Lung (tissue), 12 donors: ENCODE measurements around the gene PAX4. TPM values are rescaled to one million over a fixed set of nuclear protein-coding genes. Genes with fewer than 3 reads are reported as not detected.

ENCODE experiments used
- ATAC-seq: fragments of 200-7000 bp; cut with Tn5 transposase; one replicate; pipeline ENCODE4 v1.9.1; 2020; ENCODE audit warnings: moderate number of reproducible peaks; ENCODE audit not compliant: insufficient read depth, low FRiP score
- DNase-seq, 3 donors: peaks; one replicate each; pipeline ENCODE4 v3.0.0-alpha.2; 2013 to 2017
- H3K27ac ChIP-seq, 2 donors: one replicate each; pipeline ENCODE4 v1.5.1; 2013; ENCODE audit warnings: mild to moderate bottlenecking in 2 of 2, moderate library complexity in 2 of 2, control low read depth in 1 of 2, inconsistent platforms in 1 of 2, low read depth in 1 of 2, low read length in 1 of 2
- H3K27me3 ChIP-seq, 3 donors: one replicate each; pipeline ENCODE4 v1.5.1; 2013; ENCODE audit warnings: low read length in 2 of 3; ENCODE audit not compliant: control insufficient read depth in 3 of 3, insufficient read depth in 3 of 3
- H3K36me3 ChIP-seq, 4 donors: one replicate each; pipeline ENCODE4 v1.5.1; 2013; ENCODE audit warnings: low read length in 4 of 4, mild to moderate bottlenecking in 1 of 4, moderate library complexity in 1 of 4; ENCODE audit not compliant: control insufficient read depth in 4 of 4, insufficient read depth in 4 of 4
- H3K4me1 ChIP-seq, 5 donors: one replicate each; pipeline ENCODE4 v1.5.1; 2013; ENCODE audit warnings: low read length in 5 of 5, mild to moderate bottlenecking in 2 of 5, moderate library complexity in 1 of 5; ENCODE audit not compliant: control insufficient read depth in 5 of 5, insufficient read depth in 5 of 5
- H3K4me3 ChIP-seq: one replicate; pipeline ENCODE4 v1.5.1; 2013; ENCODE audit warnings: mild to moderate bottlenecking, control low read depth, moderate library complexity
- H3K9ac ChIP-seq, 2 donors: one replicate each; pipeline ENCODE4 v1.5.1; 2013; ENCODE audit warnings: low read length in 2 of 2, control low read depth in 1 of 2; ENCODE audit not compliant: insufficient read depth in 1 of 2
- H3K9me3 ChIP-seq, 4 donors: one replicate each; pipeline ENCODE4 v1.5.1; 2013; ENCODE audit warnings: low read length in 3 of 4, mild to moderate bottlenecking in 1 of 4, moderate library complexity in 1 of 4; ENCODE audit not compliant: control insufficient read depth in 4 of 4, insufficient read depth in 3 of 4
- CTCF ChIP-seq: IDR thresholded peaks from 2 replicates; pipeline ENCODE4 v1.5.1; 2012; ENCODE audit warnings: mild to moderate bottlenecking; ENCODE audit errors: control extremely low read depth, extremely low read depth
- WGBS, 2 donors: extraction: QIAGEN DNeasy Blood & Tissue Kit; methylation state at CpG; one replicate each; pipeline ENCODE4 v1.1.7; 2013; 5-methylcytosine and 5-hydroxymethylcytosine counted together
- polyA plus RNA-seq, 2 donors: library from polyadenylated mRNA; stranded (reverse); fragments of 200-250 nt; gene quantifications; one replicate each; pipeline ENCODE4 v1.2.1, GENCODE V29; 2013
- total RNA-seq, 2 donors: library from RNA; depleted of rRNA in 1 of 2; stranded (reverse); fragments of >200 nt in 1 of 2; gene quantifications; one replicate each; pipeline ENCODE4 v1.2.1, GENCODE V29; 2014 to 2021
- donor health status: control.
- donor health status: control.
- donor health status: Bipolar disorder and iron deficiency.
- donor health status: healthy.
- donor health status: DM: yes; HTN: yes; CAD: no.

Gene PAX4
- total and polyA plus RNA-seq, 4 donors: not detected

DNA sequence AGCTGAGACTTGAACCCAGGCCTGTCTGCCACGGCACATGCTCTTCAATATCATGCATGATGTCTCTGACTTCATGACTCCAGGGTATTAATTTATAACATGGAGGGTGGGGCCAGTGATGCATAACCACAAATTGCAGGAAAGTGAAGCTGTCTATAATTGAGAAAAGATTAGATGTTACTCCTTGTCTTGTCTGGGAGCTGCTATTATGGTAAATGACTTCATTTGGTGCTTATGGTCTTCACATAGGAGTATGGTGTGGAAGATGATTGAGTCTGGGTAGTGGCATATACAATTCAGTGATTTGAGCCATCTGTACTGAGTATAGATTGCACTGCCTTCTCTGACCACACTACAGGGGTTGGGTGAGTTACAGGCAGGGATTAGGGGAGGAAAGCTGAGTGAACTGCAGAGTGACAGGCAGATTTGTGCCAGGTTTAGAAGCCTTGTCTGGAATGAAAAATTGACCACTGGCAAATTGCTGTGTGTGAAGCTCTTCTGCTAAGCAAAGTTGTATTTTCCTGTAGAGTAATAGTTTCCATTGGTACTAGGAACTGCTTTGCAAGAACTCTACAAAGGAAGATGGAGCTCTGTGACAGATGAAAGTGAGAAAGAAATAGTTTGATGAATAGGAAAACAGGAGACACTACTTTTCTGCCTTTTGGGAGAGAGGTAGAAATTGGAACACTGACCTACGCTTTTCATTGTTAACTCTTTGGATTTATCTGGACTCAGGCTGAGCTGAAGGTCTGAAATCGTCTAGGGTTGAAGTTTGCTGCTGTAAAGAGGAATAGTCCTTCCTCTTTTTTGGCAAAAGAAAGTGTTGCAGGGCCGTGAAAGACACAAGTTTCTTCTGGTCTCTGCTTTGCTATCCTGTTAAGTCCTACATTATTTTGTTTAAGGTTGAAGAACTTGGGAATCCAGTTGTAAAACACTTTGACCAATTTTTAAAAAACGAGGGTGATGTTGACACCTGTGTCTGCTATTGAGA, 36.8 kb upstream of the PAX4 start:
- Histone ChIP-seq H3K4me3 (no peak overlapping the region), H3K27me3 (no peaks in the 10 kb centered on the region), H3K36me3 (peaks cover 0 to 4% (median 1%) of the 10 kb centered on the region in 4 donors), H3K9me3 (no peaks in the 10 kb centered on the region), H3K9ac (no peak overlapping the region), H3K27ac (no peak overlapping the region), H3K4me1 (peaks cover 3 to 31% (median 15%) of the 10 kb centered on the region in 5 donors)
- no peak for ATAC-seq
- TF ChIP-seq CTCF: no peak
- 50 to 67% methylated on average over 5 of the region's 5 CpGs for WGBS, 2 donors
- no peak for DNase-seq

DNA sequence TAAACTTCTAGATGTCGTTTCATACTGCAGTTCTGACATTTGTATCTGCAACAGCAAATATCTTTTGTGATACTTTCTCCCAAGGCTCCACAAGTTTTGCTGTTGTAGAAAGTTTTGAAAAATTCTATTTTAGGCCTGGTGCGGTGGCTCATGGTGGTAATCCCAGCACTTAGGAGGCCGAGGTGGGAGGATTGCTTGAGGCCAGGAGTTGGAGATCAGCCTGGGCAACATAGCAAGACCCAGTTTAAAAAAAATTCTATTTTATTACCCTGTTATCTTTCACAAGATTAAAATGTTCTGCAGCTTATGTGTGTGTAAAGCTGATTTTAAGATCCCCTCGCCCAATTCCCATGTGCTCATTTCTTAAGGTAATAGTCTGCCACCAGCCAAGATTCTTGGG, 35.5 kb upstream of the PAX4 start:
- Histone ChIP-seq H3K4me1 (peaks cover 3 to 31% (median 15%) of the 10 kb centered on the region in 5 donors), H3K27ac (no peak overlapping the region), H3K9me3 (no peaks in the 10 kb centered on the region), H3K9ac (no peak overlapping the region), H3K27me3 (no peaks in the 10 kb centered on the region), H3K36me3 (peaks cover 0 to 4% (median 1%) of the 10 kb centered on the region in 4 donors), H3K4me3 (no peak overlapping the region)
- DNase-seq (no peak), ATAC-seq (no peak)
- WGBS, 2 donors: 93 to 97% methylated on average over 4 of the region's 4 CpGs
- TF ChIP-seq CTCF: no peak

DNA sequence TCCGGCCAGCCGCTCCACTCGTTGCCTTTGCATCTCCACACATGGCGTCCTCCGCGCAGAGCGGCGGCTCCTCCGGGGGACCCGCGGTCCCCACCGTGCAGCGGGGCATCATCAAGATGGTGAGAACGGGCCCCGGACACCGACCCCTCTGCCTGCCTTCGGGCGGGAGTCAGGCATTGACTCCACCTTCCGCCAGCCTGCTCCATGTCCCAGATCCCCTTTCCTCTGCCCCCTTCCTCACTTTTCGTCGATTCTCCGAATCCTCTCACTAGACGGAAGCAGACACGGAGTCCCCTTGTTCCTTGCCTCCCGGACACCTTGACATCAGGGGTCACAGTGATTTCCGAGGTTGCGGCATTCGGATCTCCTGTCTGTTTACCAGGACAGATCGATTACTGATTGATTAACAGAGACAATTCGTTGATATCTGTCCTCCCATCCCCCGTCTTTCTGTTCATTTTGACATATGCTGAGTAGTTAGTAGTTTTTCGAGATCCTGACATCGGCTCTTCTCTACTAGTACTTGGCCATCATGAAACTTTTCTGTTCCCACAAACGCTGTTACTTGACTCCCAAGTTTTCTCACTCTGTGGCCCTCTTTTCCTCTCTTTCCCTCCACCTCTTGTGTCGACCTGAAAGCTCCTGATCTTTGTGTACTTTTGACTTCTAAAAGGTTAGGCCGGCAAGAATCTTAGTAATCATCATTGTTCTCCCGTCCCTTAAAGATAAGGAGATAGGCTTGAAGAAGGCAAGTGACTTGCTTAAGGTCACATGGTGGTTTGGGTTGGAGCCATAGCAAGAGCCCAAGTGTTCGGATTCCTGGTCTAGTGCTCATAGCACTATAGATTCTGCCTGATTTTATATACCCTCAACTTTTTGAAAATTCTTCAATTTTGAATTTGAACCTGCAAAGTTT, 34.6 kb upstream of the PAX4 start:
- ATAC-seq (peak; percentile 12), DNase-seq (peak in 1 of 3 donors; percentile 35)
- Histone ChIP-seq H3K36me3 (peaks cover 0 to 4% (median 1%) of the 10 kb centered on the region in 4 donors), H3K9ac (peak overlapping the region; percentile 91 to 97), H3K4me3 (peak overlapping the region; percentile 89), H3K9me3 (no peaks in the 10 kb centered on the region), H3K4me1 (peaks cover 3 to 31% (median 15%) of the 10 kb centered on the region in 5 donors), H3K27me3 (no peaks in the 10 kb centered on the region), H3K27ac (peak overlapping the region; percentile 63 to 92)
- 1 to 2% methylated on average over 37 to 38 of the region's 38 CpGs for WGBS, 2 donors
- TF ChIP-seq CTCF: no peak
